Measurements from ENCODE around the gene MFAP3.
"Not testable (repeated sequence)": the region's sequence is repeated elsewhere in the genome, so short reads cannot be mapped to it uniquely, and the experiment has no call there.

Gene MFAP3

DNA sequence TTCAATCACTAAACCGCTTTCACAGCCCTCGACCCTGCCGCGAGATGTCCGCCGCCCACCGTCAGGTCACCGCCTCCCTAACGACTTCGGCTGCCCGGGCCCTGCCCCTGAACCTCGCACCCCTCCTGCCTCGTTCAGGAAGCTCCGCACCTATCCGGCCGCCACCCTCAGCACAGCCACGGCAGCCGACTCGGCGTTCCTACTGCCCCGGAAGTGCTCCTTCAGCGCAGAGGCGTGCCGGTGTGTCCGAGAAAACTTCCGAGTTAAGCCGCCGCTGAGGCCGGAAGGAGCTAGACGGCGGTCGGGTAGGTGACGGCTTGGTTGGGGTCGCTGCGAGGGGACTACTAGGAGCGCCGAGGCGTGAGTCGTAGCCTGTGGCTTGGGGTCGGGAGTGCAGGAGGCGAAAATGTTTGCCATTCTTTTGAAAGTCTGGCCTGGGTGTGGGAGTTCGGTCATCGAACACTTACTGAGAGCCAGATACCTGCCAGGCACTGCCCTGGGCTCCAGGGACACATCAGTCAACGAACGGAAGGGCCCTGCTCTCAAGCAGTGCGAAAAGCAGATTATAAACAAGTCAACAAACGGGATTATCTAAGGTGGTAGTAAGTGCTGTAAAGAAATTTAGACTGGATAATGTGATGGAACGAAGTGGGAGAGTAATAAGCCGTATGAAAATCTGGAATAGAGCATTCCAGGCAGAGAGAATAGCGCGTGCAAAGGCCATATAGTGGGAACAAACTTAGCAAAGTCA, at the start of gene MFAP3, which contains the start of gene FAM114A2:
Gene MFAP3, plus strand, starts transcription at position 261 of the 751 bp plus-strand sequence. CDS start 10,756 bp downstream, outside the sequence.
Gene FAM114A2, minus strand, starts transcription at position 204 of the 751 bp plus-strand sequence. CDS start 3,957 bp downstream, outside the sequence.
- DNase-seq: peak; percentile 40

DNA sequence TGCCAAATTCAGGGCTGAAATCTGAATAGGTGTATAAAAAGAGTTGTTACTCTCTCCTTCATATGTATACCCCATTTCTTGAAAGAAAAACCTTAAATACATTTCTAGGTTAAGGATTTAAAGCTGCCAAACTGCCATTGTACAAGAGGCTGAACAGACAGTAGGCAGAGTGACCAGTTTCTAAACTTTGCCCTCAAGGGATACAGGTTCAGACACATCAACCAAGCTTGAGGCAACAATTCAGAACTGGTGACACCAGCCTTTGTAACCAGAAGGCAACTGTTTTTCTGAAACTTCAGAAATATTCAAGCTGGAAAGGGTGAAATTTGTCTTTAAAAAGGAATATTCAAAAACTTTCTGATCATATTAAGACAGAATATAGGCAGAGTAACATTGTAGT, 47.6 kb upstream of the MFAP3 start:
- DNase-seq: no peak

DNA sequence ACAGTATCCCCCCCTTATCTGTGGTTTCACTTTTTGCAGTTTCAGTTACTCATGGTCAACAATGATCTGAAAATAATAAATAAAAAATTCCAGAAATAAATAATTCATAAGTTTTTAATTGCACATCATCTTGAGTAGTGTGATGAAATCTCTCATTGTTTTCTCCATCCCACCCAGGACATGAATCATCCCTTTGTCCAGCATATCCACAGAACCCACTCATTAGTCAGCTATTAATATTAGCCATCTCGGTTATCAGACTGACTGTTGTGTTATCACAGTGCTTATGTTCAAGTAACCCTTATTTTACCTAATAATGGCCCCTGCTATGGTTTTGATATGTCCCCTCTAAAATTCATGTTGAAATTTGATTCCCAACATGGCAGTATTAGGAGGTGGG, 40.8 kb upstream of the MFAP3 start:
- DNase-seq: no peak

DNA sequence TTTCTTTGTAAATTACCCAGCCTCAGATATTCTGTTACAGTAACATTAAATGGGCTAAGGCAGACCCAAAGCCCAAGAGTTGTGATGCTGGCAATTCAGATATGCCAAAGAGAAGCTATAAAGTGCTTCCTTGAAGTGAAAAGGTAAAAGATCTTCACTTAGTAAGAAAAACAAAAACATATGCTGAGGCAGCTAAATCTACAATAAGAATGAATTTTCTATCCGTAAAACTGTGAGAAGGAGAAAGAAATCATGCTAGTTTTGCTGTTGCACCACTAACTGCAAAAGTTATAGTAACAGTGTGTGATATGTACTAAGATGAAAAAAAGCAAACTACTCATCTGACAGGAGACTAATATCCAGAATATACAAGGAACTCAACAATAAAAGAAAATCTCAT, 40.0 kb upstream of the MFAP3 start:
- DNase-seq: no peak

DNA sequence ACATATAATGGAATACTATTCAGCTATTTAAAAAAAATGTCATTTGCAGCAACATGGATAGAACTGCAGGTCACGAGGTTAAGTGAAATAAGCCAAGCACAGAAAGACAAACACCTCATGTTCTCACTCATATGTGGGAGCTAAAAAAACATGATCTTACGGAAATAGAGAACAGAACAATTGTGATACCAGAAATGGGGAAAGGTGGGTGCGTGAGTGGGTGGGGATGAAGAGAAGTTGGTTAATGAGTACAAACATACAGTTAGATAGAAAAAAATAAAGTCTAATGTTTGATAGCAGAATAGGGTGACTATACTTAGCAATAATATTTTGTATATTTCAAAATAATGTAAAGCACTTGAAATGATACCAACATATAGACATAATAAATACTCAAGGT, 38.8 kb upstream of the MFAP3 start:
- DNase-seq: no peak

DNA sequence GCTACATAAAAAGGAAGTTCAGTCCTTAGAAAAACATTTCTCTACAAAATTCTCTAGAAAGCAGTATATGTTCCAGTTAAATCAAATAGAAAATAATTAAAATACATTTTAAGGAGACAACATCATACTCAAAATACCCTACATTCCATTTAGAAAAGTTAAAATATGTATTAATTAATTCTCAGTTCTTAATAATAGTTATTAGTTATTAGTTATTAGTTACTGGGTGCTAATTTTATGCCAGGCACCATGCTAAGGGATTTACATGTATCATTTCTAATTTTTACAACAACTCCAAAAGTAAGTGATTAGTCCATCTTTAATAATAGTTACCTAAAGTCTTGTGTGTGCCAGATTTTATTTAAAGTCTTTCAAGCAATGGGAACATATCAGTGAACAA, 38.1 kb upstream of the MFAP3 start:
- DNase-seq: no peak

DNA sequence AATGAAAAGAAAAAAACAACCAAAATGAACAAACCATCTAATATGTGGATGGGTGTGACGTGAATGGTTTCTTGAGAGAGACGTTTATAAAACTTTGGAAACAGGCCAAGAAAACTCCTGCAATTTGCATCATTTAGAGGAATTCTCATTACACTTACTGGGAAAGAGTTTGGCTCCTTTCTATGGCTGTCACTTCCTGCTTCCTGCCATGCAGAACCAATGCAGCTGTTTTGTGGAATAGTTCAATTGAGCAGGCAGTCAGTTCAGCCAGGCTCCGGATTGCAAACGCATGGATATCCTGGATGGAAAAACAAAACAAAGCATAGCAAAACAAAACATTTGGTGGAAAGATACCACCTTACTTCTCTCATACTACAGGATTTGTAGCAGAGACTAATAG, 36.7 kb upstream of the MFAP3 start:
- no peak for DNase-seq

DNA sequence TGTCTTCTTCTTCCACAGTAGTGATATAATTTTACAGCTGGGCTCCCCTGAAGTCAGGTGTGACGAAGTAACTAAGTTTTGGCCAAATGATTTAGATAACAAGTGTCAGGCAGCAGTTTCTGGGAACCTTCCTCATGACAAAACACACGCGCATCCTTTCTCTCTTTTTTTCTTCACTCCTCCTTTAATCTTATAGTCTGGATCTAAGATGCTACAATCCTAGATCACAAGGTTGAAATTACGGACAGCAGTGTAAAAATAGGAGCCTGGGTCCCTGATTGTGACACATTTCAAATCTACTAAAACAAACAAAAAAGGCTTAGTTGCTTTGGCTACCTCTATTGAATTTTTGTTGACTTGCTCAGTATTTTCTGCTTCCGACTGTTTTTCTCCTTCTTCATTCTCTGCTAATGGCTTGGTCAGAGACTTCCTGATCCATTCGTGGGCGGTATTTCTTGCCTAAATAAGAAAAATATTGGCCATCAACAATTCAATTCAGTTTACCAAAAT, 36.2 kb upstream of the MFAP3 start:
- DNase-seq: no peak

DNA sequence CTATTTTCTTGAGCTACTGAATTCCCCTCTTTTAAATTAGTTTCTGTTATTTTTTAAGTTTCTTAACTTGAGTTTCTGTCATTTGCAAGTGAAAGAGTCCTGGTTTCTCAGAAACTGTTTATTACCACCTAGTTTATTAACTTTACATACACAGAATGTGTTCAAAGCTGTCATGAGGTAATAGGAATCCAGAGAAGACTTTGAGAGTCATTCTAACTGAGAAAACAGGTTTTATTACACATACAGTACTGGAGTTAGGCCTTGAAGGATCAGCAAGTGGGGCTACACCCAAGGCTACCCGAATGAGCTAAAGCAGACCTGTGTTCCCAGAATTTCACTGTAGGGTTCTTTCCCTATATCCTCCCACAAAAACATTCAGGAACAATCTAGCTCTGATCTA, 33.1 kb upstream of the MFAP3 start:
- DNase-seq: no peak

DNA sequence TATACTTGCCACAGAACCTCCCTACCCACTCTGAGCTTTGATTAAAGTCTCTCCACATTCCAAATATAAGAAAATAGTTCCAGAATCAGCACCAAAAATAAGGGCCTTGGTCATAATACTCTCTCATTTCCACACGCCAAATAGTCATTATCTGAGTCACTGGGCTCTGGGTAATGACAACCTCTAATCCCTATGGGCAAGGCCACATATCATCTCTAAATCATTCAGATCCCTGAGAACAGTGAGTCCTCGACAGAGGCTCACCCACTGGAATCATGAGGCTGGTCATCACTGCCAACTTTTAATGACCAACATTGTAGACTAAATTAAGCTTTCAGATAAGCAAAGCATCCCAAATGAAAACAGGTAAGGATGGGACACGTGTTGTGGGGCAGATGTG, 28.1 kb upstream of the MFAP3 start:
- DNase-seq: no peak

DNA sequence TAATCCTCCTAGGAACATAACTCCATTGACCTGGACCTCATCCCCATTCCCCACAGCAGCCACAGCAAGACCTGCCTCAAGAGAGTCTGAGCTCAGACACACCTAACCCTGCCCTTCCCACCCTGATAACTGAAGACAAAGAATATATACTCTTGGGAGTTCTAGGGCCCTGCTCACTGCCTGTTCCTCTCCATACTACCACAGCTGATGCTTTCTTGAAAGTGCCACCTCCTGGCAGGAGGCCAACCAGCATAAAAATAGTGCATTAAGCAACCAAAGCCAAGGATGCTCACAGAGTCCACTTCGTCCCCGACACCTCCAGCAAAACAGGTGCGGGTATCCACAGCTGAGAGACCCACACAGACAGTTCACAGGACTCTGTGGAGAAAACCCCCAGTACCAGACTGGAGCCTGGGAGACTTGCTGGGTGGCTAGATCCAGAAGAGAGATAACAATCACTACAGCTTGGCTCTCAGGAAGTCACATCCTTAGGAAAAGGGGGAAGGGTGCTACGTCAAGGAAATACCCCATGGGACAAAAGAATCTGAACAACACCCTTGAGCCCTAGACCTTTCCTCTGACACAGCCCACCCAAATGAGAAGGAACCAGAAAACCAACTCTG, 23.6 kb upstream of the MFAP3 start:
- no peak for DNase-seq

DNA sequence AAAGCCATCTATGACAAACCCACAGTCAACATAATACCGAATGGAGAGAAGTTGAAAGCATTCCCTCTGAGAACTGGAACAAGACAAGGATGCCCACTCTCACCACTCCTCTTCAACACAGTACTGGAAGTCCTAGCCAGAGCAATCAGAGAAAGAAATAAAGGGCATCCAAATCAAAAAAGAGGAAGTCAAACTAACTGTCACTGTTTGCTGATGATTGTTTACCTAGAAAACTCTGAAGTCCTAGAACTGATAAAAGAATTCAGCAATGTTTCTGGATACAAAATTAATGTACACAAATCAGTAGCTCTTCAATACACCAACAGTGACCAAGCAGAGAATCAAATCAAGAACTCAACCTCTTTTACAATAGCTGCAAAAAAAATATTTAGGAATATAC, 19.8 kb upstream of the MFAP3 start:
- DNase-seq: not testable (repeated sequence)

DNA sequence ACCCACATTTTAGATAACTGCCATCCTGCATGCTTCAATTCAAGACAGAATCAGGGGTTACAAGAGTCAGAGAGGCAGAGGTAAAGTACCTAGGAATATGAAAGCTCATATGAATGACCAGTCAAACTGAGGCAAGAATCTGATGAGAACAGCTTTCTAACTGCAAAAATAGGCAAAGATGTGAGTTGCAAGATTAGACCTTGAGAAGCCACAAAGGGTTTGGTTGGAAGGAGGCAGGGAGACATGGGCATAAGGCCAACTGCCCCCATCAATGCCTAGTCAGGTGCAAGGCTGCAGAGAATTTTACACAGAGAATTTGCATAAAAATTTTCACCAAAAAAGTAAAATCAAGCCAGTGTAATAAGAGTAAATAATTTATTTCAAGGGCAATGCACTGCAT, 12.8 kb upstream of the MFAP3 start:
- DNase-seq: no peak

DNA sequence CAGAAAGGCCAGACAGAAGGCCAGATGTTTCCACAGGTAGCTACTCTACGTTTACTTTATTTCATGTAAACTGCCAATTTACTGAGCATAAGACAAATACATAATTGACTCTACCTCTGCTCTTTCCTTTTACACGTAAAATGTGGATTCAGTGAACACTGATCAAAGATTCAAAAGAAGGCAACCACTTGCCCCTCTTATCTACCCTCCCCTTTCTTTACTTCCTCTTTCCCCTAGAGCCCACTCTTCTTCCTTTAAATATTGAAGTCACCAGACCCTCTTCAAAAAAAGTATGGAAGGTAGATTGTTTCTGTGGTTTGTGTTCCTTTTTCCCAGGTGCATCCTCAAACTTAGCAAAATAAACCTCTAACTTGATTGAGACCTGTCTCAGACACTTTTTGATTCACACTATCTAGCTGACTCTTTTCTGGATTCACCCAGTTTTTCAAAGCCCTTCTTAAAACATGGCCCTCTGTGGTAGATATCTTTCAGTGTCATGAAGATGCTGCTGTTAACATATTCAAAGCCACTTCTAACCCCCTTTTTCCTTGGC, 6.8 kb upstream of the MFAP3 start:
- no peak for DNase-seq

DNA sequence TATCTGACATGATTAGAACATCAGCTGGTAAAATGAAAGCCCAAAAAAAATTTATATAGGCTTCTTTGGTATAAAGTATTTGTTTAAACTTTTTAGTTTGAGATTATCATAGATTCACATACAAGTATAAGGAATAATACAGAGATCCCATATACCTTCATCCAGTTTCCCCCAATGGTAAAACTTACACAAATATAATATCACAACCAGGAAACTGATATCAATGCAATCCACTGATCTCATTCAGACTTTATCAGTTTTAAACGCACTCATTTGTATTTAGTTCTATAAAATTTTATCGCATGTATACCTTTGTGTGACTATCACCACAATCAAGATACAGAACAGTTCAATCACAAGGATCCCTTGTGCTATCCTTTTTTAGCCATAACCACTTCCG, 3.8 kb upstream of the MFAP3 start:
- DNase-seq: no peak

DNA sequence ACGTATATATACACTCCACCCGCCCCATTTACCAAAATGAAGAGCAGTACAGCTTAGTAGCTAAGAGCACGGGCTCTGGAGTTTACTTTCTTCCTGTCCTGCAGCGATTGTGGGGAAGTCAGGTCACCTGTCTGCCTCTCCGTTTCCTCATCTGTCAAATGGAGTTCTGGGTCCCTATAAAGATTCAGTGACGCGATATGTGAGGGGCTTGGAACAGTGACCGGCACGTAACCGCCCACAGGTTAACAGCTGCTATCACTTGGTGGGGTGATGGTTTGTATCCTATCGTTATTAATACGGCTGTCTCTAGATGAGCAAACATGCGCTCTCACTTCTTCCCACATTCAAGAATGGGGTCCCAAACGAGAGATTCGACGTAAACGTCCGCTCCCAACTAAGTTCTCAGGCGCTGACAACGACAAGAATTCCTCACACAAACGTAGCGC, 483 bp upstream of the MFAP3 start:
- DNase-seq: no peak

DNA sequence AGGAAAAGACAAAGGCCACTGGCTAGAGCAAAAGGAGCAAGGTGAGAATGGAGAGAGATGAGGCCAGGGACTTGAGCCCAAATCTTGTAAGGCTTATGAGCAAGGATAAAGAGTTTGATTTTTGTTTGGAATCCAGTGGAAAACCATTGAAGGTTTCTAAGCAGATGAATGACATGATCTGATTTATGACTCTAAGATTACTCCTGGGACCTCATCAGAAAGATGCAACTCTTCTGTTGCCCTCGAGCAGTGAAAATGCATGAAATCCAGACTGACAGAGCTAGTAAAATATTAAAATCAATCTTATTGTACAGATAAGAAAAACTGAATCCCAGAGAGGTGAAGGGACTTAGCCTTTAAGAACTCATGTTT, 677 bp downstream of the MFAP3 start:
- DNase-seq: no peak

DNA sequence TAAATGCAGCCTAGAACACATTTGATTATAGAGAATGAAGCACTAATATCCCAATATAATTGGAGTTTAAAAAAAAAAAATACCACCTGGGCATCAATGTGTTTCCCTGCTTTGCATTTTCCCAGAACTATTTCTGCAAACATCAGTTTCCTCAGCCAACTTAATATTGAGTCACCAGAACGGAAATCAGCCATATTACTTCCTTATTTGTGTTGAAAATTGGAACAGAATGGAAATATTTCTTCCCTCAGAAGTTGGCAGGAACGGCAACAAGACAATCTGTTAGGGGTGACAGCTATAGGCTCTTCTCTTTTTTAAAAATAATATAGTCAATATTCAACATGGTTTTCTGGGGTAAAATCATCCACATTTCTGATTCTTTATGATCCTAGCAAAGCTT, 4.0 kb downstream of the MFAP3 start:
- DNase-seq: no peak

DNA sequence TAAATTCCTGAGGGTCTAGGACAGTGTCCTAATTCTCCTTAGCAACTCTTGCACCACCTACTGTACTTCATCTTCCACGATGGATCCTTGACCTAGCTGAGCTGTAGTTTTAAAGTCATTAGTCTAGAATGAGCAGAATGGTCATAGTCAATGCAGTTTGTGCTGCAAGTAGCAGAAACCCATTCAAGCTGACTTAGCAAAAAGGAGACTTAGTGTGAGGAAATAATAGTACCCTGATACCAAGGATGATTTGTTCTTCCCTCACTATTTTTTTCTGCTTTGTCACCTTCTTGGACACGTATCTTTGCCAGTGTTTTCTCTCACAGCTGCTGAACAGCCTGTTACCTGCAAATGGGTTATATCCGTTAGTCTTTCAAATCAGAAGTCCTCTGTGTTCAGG, 5.3 kb downstream of the MFAP3 start:
- DNase-seq: no peak

DNA sequence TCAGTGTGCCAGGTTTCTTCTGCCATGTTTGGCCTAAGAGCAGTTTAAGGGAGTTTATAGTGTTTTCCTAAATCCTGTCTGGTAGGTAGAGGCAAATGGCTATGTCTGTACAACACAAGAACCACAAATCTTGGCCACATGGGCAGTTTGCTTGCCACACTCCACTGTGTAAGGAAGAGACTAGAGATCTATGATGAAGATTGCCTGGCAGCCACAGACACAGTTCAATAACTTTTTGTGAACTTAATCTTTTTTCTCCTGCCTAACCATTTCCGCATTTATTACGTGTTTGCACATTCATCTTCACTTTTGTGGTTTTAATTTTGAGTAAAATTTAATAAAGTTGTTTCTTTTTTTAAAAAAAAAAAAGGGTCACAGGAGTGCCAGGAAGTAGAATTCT, 5.8 kb downstream of the MFAP3 start:
- no peak for DNase-seq

DNA sequence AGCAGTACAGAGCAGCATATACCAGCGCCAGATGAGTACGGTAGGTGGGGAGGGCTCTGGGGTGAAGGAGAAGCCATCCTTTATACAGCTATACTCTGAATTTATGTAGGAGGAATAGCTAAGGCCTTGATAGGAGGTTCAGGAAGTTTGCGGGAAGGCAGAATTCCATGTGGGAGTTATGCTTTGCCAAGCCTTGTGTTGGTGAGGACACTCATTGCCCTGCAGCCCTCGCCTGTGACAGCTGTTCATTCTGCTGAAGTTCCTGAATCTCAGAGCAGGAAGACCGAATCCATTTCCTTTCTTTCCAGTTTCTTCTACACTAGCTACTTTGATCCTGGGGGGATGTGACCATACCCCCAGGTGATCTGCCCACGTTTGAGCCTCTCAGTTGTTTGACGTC, 7.7 kb downstream of the MFAP3 start:
- no peak for DNase-seq

DNA sequence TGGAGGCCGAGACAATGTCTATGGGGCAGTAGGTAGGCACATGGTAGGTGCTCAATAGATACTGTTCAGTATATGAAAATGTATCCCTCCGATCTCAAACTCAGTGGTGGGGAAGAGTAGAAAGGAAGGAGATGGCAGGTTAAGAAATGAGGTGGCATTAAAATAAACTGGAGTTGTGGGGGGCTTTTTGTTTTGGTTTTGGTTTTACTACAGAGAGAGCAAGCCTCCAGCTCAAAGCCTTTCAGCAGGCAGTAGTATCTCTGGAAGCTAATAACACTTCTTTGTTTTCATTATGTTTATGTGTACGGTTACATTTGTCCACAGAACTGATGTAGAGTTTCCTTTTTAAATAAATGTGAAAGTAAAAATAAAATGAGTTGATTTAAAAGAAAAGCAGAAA, 8.6 kb downstream of the MFAP3 start:
- DNase-seq: no peak

DNA sequence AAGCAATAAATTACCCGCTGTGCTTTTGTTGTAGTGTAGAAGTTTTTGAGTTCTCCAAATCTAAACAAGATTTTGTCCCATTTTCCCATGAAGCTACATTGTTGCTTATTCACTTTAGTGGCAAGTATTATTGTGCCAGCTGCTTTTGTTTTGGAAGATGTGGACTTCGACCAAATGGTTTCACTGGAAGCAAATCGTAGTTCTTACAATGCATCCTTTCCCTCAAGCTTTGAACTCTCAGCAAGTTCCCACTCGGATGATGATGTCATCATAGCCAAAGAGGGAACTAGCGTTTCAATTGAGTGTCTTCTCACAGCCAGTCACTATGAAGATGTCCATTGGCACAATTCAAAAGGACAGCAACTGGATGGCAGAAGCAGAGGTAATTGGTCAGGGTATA, 10.9 kb downstream of the MFAP3 start:
- no peak for DNase-seq

DNA sequence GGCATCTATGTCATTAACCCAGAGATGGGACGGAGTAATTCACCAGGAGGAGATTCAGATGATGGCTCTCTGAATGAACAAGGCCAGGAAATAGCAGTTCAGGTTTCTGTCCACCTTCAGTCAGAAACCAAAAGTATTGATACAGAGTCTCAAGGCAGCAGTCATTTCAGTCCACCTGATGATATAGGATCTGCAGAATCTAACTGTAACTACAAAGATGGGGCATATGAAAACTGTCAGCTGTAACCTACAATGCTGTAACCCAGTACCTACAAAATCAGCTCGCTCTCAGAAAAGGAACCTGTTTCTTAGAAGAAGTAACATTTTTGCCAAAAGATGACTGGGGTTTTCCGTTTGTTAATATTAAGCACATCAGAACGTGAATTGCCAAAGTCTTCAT, 14.7 kb downstream of the MFAP3 start:
- DNase-seq: no peak

Measured in SIG-M5 (cell line).